Neuronal stem cell (in vitro differentiated cells): Measurements from ENCODE around the gene RNF38.

Experiments used
- DNase-seq: peaks from one replicate; pipeline ENCODE4 v3.0.0-alpha.2; 2013; ENCODE audit warnings: low spot score
- H2AFZ ChIP-seq: one replicate; pipeline ENCODE4 v1.6.1; 2013; ENCODE audit warnings: mild to moderate bottlenecking, low read length, inconsistent platforms
- H2AK5ac ChIP-seq: 2 replicates; pipeline ENCODE4 v1.6.1; 2013; ENCODE audit warnings: low read depth, mild to moderate bottlenecking, inconsistent platforms, low read length, moderate library complexity, mixed read lengths
- H2BK120ac ChIP-seq: 2 replicates; pipeline ENCODE4 v1.6.1; 2013; ENCODE audit warnings: low read depth, mild to moderate bottlenecking, inconsistent platforms, low read length, moderate library complexity, mixed read lengths
- H2BK12ac ChIP-seq: one replicate; pipeline ENCODE4 v1.6.1; 2013; ENCODE audit warnings: low read length, inconsistent platforms
- H2BK15ac ChIP-seq: 2 replicates; pipeline ENCODE4 v1.6.1; 2013; ENCODE audit warnings: mild to moderate bottlenecking, low read length, inconsistent platforms, mixed read lengths
- H2BK5ac ChIP-seq: one replicate; pipeline ENCODE4 v1.6.1; 2013; ENCODE audit warnings: inconsistent platforms, mild to moderate bottlenecking, low read length, moderate library complexity
- H3K14ac ChIP-seq: one replicate; pipeline ENCODE4 v1.6.1; 2013; ENCODE audit warnings: low read length, inconsistent platforms
- H3K18ac ChIP-seq: 2 replicates; pipeline ENCODE4 v1.6.1; 2013; ENCODE audit warnings: low read length, inconsistent platforms
- H3K23ac ChIP-seq: 2 replicates; pipeline ENCODE4 v1.6.1; 2013; ENCODE audit warnings: low read depth, mild to moderate bottlenecking, mixed read lengths, low read length, inconsistent platforms; ENCODE audit not compliant: poor library complexity
- H3K27ac ChIP-seq: replicated peaks from 3 replicates; pipeline ENCODE4 v1.5.1; 2013; ENCODE audit warnings: low read length, inconsistent platforms
- H3K27me3 ChIP-seq, 3 experiments: 2 replicates each; pipeline ENCODE4 v1.6.1; 2013; ENCODE audit warnings: low read length in 3 of 3, mild to moderate bottlenecking in 2 of 3, inconsistent platforms in 1 of 3, low read depth in 1 of 3, mixed read lengths in 1 of 3, moderate library complexity in 1 of 3; ENCODE audit not compliant: control insufficient read depth in 3 of 3, insufficient read depth in 3 of 3
- H3K36me3 ChIP-seq, 2 donors: replicated peaks in 1 of 2; 2 replicates each; pipeline ENCODE4 v1.6.1; 2013; ENCODE audit warnings: low read length in 2 of 2; ENCODE audit not compliant: control insufficient read depth in 2 of 2, insufficient read depth in 2 of 2
- H3K4ac ChIP-seq: 2 replicates; pipeline ENCODE4 v1.6.1; 2013; ENCODE audit warnings: inconsistent platforms, mild to moderate bottlenecking, low read length, moderate library complexity
- H3K4me1 ChIP-seq, 2 donors: 1 replicate in 1 of 2; 2 replicates in 1 of 2; pipeline ENCODE4 v1.6.1; 2013; ENCODE audit warnings: low read length in 2 of 2, low read depth in 1 of 2; ENCODE audit not compliant: control insufficient read depth in 2 of 2, insufficient read depth in 1 of 2
- H3K4me2 ChIP-seq: one replicate; pipeline ENCODE4 v1.6.1; 2013; ENCODE audit warnings: mild to moderate bottlenecking, low read length, inconsistent platforms; ENCODE audit not compliant: insufficient read depth, poor library complexity, severe bottlenecking
- H3K4me3 ChIP-seq, 2 donors: 2 replicates each; pipeline ENCODE4 v1.5.1; 2013; ENCODE audit warnings: low read length in 2 of 2, mild to moderate bottlenecking in 2 of 2, inconsistent platforms in 1 of 2, moderate library complexity in 1 of 2
- H3K79me1 ChIP-seq: one replicate; pipeline ENCODE4 v1.6.1; 2013; ENCODE audit warnings: low read depth, mild to moderate bottlenecking, inconsistent platforms, low read length, moderate library complexity
- H3K9ac ChIP-seq: one replicate; pipeline ENCODE4 v1.6.1; 2013; ENCODE audit warnings: mild to moderate bottlenecking, low read depth, low read length, inconsistent platforms; ENCODE audit not compliant: poor library complexity
- H3K9me3 ChIP-seq, 2 donors: replicated peaks in 1 of 2; 2 replicates each; pipeline versions ENCODE3 to v1.6.1; 2013; ENCODE audit warnings: low read length in 2 of 2, mild to moderate bottlenecking in 2 of 2, inconsistent platforms in 1 of 2, low read depth in 1 of 2, mixed read lengths in 1 of 2, moderate library complexity in 1 of 2; ENCODE audit not compliant: control insufficient read depth in 2 of 2, insufficient read depth in 1 of 2
- H4K8ac ChIP-seq: one replicate; pipeline ENCODE4 v1.6.1; 2013; ENCODE audit warnings: low read depth, mild to moderate bottlenecking, inconsistent platforms, low read length, moderate library complexity
- H4K91ac ChIP-seq: one replicate; pipeline ENCODE4 v1.6.1; 2013; ENCODE audit warnings: low read length, low read depth, mild to moderate bottlenecking, inconsistent platforms; ENCODE audit not compliant: poor library complexity
- WGBS, 2 donors: extraction: QIAGEN DNeasy Blood & Tissue Kit; methylation state at CpG; one replicate each; pipeline ENCODE4 v1.1.7; 2013; ENCODE audit warnings: missing lambda C conversion rate in 2 of 2, mixed read lengths in 1 of 2; ENCODE audit not compliant: insufficient read length in 2 of 2, insufficient replicate concordance in 1 of 2; ENCODE audit errors: extremely low coverage in 2 of 2; 5-methylcytosine and 5-hydroxymethylcytosine counted together

Gene RNF38

GRCh38 chr9:36401897-36402480 is 1.9 kb upstream of the RNF38 start:
- H3K36me3 ChIP-seq: peaks cover 2 to 6% of the 10 kb centered on the region in 2 donors
- H3K23ac ChIP-seq: no peak overlapping the region
- H2BK12ac ChIP-seq: no peak overlapping the region
- H2AK5ac ChIP-seq: no peak overlapping the region
- no peak overlapping the region for H4K8ac ChIP-seq
- H2BK15ac ChIP-seq: no peak overlapping the region
- H3K4ac ChIP-seq: no peak overlapping the region
- no peak overlapping the region for H2BK120ac ChIP-seq
- H2BK5ac ChIP-seq: no peak overlapping the region
- no peaks in the 10 kb centered on the region for H3K79me1 ChIP-seq
- no peak overlapping the region for H3K4me3 ChIP-seq
- no peak overlapping the region for H4K91ac ChIP-seq
- H3K9ac ChIP-seq: no peak overlapping the region
- H3K14ac ChIP-seq: no peak overlapping the region
- H3K27me3 ChIP-seq: no peaks in the 10 kb centered on the region
- H3K4me1 ChIP-seq: peaks cover 1 to 11% of the 10 kb centered on the region in 2 donors
- DNase-seq: no peak
- no peak overlapping the region for H2AFZ ChIP-seq
- no peak overlapping the region for H3K4me2 ChIP-seq
- peaks cover 0 to 10% of the 10 kb centered on the region in 2 donors for H3K9me3 ChIP-seq
- WGBS, 2 donors: no CpG with 5 or more reads among the region's 3 CpGs
- H3K18ac ChIP-seq: no peak overlapping the region
- H3K27ac ChIP-seq: no peak overlapping the region

- Histone ChIP-seq H3K9ac (peak overlapping the region; percentile 95), H3K14ac (no peak overlapping the region), H3K4ac (no peak overlapping the region), H4K8ac (no peak overlapping the region), H3K27me3 (no peaks in the 10 kb centered on the region), H3K36me3 (peaks cover 2 to 12% of the 10 kb centered on the region in 2 donors), H4K91ac (no peak overlapping the region), H3K4me2 (peak overlapping the region; percentile 48), H2AFZ (peak overlapping the region; percentile 93), H3K23ac (peak overlapping the region; percentile 90), H3K27ac (peak overlapping the region; percentile 97), H2AK5ac (no peak overlapping the region), H2BK15ac (no peak overlapping the region), H3K18ac (peak overlapping the region; percentile 96), H2BK120ac (no peak overlapping the region), H3K9me3 (peaks cover 0 to 10% of the 10 kb centered on the region in 2 donors), H3K4me1 (peaks cover 3 to 11% of the 10 kb centered on the region in 2 donors), H3K79me1 (no peaks in the 10 kb centered on the region), H3K4me3 (peak overlapping the region; percentile 84 to 98), H2BK5ac (peak overlapping the region; percentile 73), H2BK12ac (no peak overlapping the region)
- DNase-seq: no peak
- no CpG with 5 or more reads among the region's 33 CpGs for WGBS, 2 donors
Observed at GRCh38 chr9:36401164-36401740, 1.2 kb upstream of the RNF38 start.

GRCh38 chr9:36400332-36401163 is 479 bp upstream of the RNF38 start:
- peak overlapping the region; percentile 44 for H4K8ac ChIP-seq
- peak overlapping the region; percentile 90 for H3K23ac ChIP-seq
- peak overlapping the region; percentile 84 to 98 for H3K4me3 ChIP-seq
- H3K14ac ChIP-seq: no peak overlapping the region
- H2BK15ac ChIP-seq: no peak overlapping the region
- H2AFZ ChIP-seq: peak overlapping the region; percentile 93
- peaks cover 3 to 11% of the 10 kb centered on the region in 2 donors for H3K4me1 ChIP-seq
- WGBS, 2 donors: no CpG with 5 or more reads among the region's 111 CpGs
- H3K36me3 ChIP-seq: peaks cover 0 to 20% of the 10 kb centered on the region in 2 donors
- H3K4me2 ChIP-seq: peak overlapping the region; percentile 51
- H3K9me3 ChIP-seq: peaks cover 0 to 10% of the 10 kb centered on the region in 2 donors
- H4K91ac ChIP-seq: no peak overlapping the region
- peak overlapping the region; percentile 98 for H3K18ac ChIP-seq
- peak overlapping the region; percentile 95 for H3K9ac ChIP-seq
- H3K4ac ChIP-seq: no peak overlapping the region
- H2BK120ac ChIP-seq: peak overlapping the region; percentile 36
- no peak overlapping the region for H2AK5ac ChIP-seq
- H3K79me1 ChIP-seq: no peaks in the 10 kb centered on the region
- no peak overlapping the region for H2BK12ac ChIP-seq
- DNase-seq: peak; percentile 84
- H2BK5ac ChIP-seq: peak overlapping the region; percentile 73
- H3K27me3 ChIP-seq: no peaks in the 10 kb centered on the region
- H3K27ac ChIP-seq: peak overlapping the region; percentile 97

GRCh38 chr9:36398745-36399144 is 1.3 kb downstream of the RNF38 start:
- Histone ChIP-seq H3K4me1 (peaks cover 3 to 11% of the 10 kb centered on the region in 2 donors), H2AK5ac (no peak overlapping the region), H2BK120ac (no peak overlapping the region), H2BK5ac (no peak overlapping the region), H3K4me3 (peak overlapping the region in 1 of 2 donors; percentile 84), H3K27ac (no peak overlapping the region), H3K36me3 (peaks cover under 1 to 34% of the 10 kb centered on the region in 2 donors), H3K27me3 (no peaks in the 10 kb centered on the region), H2BK15ac (no peak overlapping the region), H4K8ac (no peak overlapping the region), H2BK12ac (no peak overlapping the region), H3K4ac (no peak overlapping the region), H3K9me3 (peaks cover 0 to 10% of the 10 kb centered on the region in 2 donors), H3K14ac (no peak overlapping the region), H3K4me2 (no peak overlapping the region), H3K9ac (no peak overlapping the region), H3K23ac (no peak overlapping the region), H3K79me1 (peaks cover under 1% of the 10 kb centered on the region), H4K91ac (no peak overlapping the region), H2AFZ (no peak overlapping the region), H3K18ac (no peak overlapping the region)
- no peak for DNase-seq
